PC-9 (cell line): Measurements from ENCODE around the gene BABAM1. TPM values are rescaled to one million over a fixed set of nuclear protein-coding genes. Genes with fewer than 3 reads are reported as not detected.
A peak's percentile ranks its signal among the peaks of the same experiment; 100 is the strongest.

Source experiments
- BruUV-seq: library from RNA; stranded (reverse); fragments of 400-500 nt; replicated peaks from 2 replicates; lab custom pipeline; 2021; lab: Mats Ljungman, UMichigan
- CTCF ChIA-PET: fragments of 300-600 bp; sonication (Branson Sonifier 250); formaldehyde crosslinking; loops from one replicate; lab custom pipeline; 2022; ENCODE audit warnings: antibody characterized with exemption; lab: Charles Lee
- POLR2A ChIA-PET: fragments of 300-600 bp; sonication (Branson Sonifier 250); formaldehyde crosslinking; loops from one replicate; lab custom pipeline; 2022; ENCODE audit warnings: antibody characterized with exemption; ENCODE audit not compliant: unreplicated experiment; lab: Charles Lee
- DNase-seq, 2 experiments: peaks; one replicate each; pipeline versions ENCODE4 v3.0.0 to v3.0.0-alpha.2; 2015 to 2022; ENCODE audit warnings: mixed read lengths in 1 of 2
- H2AFZ ChIP-seq: fragments of 200-600 bp; sonication (generic); 2 replicates; pipeline ENCODE4 v1.8.1; 2017; ENCODE audit warnings: antibody characterized with exemption
- H3F3A ChIP-seq: fragments of 200-600 bp; sonication (generic); 2 replicates; pipeline ENCODE4 v1.8.1; 2017; ENCODE audit warnings: antibody characterized with exemption, mild to moderate bottlenecking, low read depth; ENCODE audit not compliant: insufficient read depth
- H3K27ac ChIP-seq: fragments of 200-600 bp; sonication (generic); 2 replicates; pipeline ENCODE4 v1.6.1; 2016; ENCODE audit warnings: mixed run types
- H3K27me3 ChIP-seq: fragments of 200-600 bp; sonication (generic); 2 replicates; pipeline ENCODE4 v1.6.1; 2016; ENCODE audit warnings: low read depth, mixed run types; ENCODE audit not compliant: insufficient read depth
- H3K36me3 ChIP-seq: fragments of 200-600 bp; sonication (generic); 2 replicates; pipeline ENCODE4 v1.6.1; 2016; ENCODE audit warnings: low read depth, mixed run types
- H3K4me1 ChIP-seq: fragments of 200-600 bp; sonication (generic); replicated peaks from 2 replicates; pipeline ENCODE4 v1.6.1; 2016; ENCODE audit warnings: mixed run types; ENCODE audit not compliant: insufficient read depth
- H3K4me2 ChIP-seq: fragments of 200-600 bp; sonication (generic); 2 replicates; pipeline ENCODE4 v1.6.1; 2017; ENCODE audit warnings: mixed run types
- H3K4me3 ChIP-seq: fragments of 200-600 bp; sonication (generic); 2 replicates; pipeline ENCODE4 v1.6.1; 2016; ENCODE audit warnings: mixed run types
- H3K79me2 ChIP-seq: fragments of 200-600 bp; sonication (generic); 2 replicates; pipeline ENCODE4 v1.6.1; 2017; ENCODE audit warnings: low read depth, mixed run types
- H3K9me2 ChIP-seq: fragments of 200-600 bp; sonication (generic); 2 replicates; pipeline ENCODE4 v1.8.1; 2017; ENCODE audit warnings: mild to moderate bottlenecking; ENCODE audit not compliant: insufficient read depth
- H3K9me3 ChIP-seq: fragments of 200-600 bp; sonication (generic); 2 replicates; pipeline ENCODE4 v1.8.1; 2016; ENCODE audit warnings: low read depth; ENCODE audit not compliant: insufficient read depth
- H4K20me1 ChIP-seq: fragments of 200-600 bp; sonication (generic); 2 replicates; pipeline ENCODE4 v1.8.1; 2017; ENCODE audit not compliant: insufficient read depth
- EZH2 ChIP-seq: fragments of 200-600 bp; sonication (generic); IDR thresholded peaks from 2 replicates; pipeline ENCODE4 v1.8.0; 2017; ENCODE audit warnings: antibody characterized with exemption, low read depth
- intact Hi-C: fragments of 100-400 bp; cut with micrococcal nuclease; formaldehyde crosslinking; loops from one replicate; pipeline ENCODE4 v1.10.0; 2022; ENCODE audit not compliant: unreplicated experiment
- total RNA-seq: library from RNA; stranded (reverse); gene quantifications from 2 replicates; pipeline ENCODE4 v1.2.3, GENCODE V29; 2021
- TF ChIP-seq, protein P1 (sequence below): fragments of 200-600 bp; sonication (generic); conservative IDR thresholded peaks from 2 replicates; pipeline ENCODE4 v1.6.1; 2017; ENCODE audit warnings: mixed run types, antibody characterized with exemption, mild to moderate bottlenecking, moderate library complexity

Gene BABAM1
- total RNA-seq, 1 experiment from 2014 or later: 127 TPM

DNA sequence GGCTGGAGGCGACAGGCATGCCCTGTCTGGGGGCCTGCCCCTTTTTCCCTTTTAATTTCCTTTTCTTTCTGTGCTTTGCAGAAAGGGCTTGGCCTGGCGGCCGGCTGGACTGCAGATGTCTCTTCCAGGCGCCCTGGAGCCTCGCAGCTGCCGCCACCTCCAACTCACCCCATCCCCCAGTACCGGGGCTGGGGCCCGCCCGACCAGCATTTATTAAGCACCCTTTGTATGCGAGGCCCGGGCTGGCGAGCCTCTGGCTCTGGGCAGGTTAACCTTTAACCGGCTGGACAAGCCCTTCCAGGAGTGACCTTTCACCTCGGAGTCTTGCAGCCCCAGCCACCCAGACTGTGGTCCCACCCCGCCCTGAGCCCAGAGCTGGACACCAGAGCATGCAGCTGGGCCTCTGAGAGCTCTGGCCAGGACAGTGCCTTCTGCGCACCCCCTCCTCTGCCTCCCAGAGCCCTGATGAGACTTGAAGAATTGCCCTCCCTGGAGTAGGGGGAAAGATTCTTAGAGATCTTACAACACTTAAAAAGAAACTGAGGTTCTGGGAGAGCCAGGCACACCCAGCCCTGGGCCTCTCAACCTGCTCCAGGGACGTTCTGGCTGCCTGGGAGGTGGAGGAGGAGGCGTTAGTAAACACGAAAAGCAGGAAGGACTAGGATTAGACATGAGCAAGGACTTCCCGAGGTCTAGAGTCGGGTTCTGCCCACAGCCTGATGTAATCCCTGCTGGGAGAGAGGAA is 20.4 kb upstream of the BABAM1 start:
- peak overlapping the region; percentile 41; the same call in 1 of the 2 replicates for H2AFZ ChIP-seq
- H3K4me1 ChIP-seq: peaks cover 54% of the 10 kb centered on the region
- peaks cover 37% of the 10 kb centered on the region for H3F3A ChIP-seq
- H4K20me1 ChIP-seq: peaks cover 20% of the 10 kb centered on the region
- H3K4me2 ChIP-seq: peak overlapping the region; percentile 86
- H3K36me3 ChIP-seq: no peaks in the 10 kb centered on the region
- H3K27me3 ChIP-seq: no peaks in the 10 kb centered on the region
- no peaks in the 10 kb centered on the region for H3K9me3 ChIP-seq
- ChIA-PET CTCF (no interaction called here), POLR2A (interaction anchor here (0.5 kb wide), 1 partner anchor 21 kb away, joined by 3 read pairs; the partner anchor contains the start of gene OCEL1)
- H3K79me2 ChIP-seq: peaks cover 38% of the 10 kb centered on the region
- TF ChIP-seq, protein P1, sequence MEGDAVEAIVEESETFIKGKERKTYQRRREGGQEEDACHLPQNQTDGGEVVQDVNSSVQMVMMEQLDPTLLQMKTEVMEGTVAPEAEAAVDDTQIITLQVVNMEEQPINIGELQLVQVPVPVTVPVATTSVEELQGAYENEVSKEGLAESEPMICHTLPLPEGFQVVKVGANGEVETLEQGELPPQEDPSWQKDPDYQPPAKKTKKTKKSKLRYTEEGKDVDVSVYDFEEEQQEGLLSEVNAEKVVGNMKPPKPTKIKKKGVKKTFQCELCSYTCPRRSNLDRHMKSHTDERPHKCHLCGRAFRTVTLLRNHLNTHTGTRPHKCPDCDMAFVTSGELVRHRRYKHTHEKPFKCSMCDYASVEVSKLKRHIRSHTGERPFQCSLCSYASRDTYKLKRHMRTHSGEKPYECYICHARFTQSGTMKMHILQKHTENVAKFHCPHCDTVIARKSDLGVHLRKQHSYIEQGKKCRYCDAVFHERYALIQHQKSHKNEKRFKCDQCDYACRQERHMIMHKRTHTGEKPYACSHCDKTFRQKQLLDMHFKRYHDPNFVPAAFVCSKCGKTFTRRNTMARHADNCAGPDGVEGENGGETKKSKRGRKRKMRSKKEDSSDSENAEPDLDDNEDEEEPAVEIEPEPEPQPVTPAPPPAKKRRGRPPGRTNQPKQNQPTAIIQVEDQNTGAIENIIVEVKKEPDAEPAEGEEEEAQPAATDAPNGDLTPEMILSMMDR: no peak
- no peak for TF ChIP-seq EZH2
- no peaks in the 10 kb centered on the region for H3K9me2 ChIP-seq
- intact Hi-C loops: loop anchor here (1.0 to 2.0 kb wide), 2 partner anchors 14 to 20 kb away; partner anchors contain the start of gene BABAM1
- peak overlapping the region; percentile 95 for H3K27ac ChIP-seq
- DNase-seq: peak in 1 of 2 experiments; percentile 53
- BruUV-seq: TSS peak; percentile 49
- peak overlapping the region; percentile 61; the same call in 1 of the 2 replicates for H3K4me3 ChIP-seq

DNA sequence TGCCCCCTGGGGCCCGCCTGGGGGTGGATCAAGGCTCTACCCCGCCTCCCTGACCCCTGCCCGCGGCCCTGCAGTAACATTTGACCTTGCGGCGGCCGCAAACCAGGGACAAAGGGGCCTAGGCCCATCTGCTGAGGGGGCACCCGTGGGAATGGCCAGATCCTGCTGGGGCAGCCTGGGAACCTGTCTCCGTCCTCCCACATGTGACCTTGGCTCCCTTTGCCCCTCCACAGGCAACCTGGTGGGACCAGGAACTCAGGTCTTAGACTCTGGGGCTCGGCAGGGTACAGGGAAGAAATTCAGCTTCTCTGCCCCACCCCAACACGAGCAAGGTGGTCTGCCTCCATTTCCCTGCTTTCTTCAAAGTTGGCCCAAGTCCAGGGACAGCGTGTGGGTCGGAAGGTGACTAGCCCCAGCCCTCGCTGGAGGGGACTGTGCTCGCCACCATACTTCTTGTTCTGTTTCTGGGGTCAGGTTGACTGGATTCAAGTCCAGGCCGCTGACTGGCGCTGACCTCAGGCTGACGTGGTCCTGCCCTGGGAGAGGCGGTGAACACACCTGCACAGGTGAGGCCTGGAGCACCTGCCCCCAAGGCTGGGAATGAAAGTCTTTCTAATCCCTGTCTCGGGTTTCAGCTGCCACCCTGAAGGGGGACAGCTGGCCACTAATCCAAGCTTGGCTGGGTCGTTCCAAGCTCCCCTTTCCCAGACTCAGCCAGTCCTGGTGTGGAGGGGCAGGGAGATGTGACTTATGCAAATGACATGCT is 19.0 kb upstream of the BABAM1 start:
- peaks cover 45% of the 10 kb centered on the region for H3F3A ChIP-seq
- no peaks in the 10 kb centered on the region for H3K36me3 ChIP-seq
- H3K9me2 ChIP-seq: no peaks in the 10 kb centered on the region
- BruUV-seq: TSS peak; percentile 69
- H3K27me3 ChIP-seq: no peaks in the 10 kb centered on the region
- peak; percentile 85 to 98 for DNase-seq
- ChIA-PET CTCF (interaction anchor here (0.6 to 1.5 kb wide), 4 partner anchors 12 to 530 kb away, joined by 3 to 9 read pairs (median 4); partner anchors contain the start of gene MRPL34), POLR2A (interaction anchor here (1.9 kb wide), 1 partner anchor 19 kb away, joined by 8 read pairs; the partner anchor contains the start of gene BABAM1)
- H4K20me1 ChIP-seq: peaks cover 7% of the 10 kb centered on the region
- H3K4me1 ChIP-seq: peaks cover 41% of the 10 kb centered on the region
- H2AFZ ChIP-seq: peak overlapping the region; percentile 40
- peak overlapping the region; percentile 61; the same call in 1 of the 2 replicates for H3K4me3 ChIP-seq
- TF ChIP-seq, protein P1: no peak
- no peak for TF ChIP-seq EZH2
- intact Hi-C loops: no loop called here
- peaks cover 25% of the 10 kb centered on the region for H3K79me2 ChIP-seq
- H3K27ac ChIP-seq: peak overlapping the region; percentile 95
- peak overlapping the region; percentile 86 for H3K4me2 ChIP-seq
- H3K9me3 ChIP-seq: no peaks in the 10 kb centered on the region

DNA sequence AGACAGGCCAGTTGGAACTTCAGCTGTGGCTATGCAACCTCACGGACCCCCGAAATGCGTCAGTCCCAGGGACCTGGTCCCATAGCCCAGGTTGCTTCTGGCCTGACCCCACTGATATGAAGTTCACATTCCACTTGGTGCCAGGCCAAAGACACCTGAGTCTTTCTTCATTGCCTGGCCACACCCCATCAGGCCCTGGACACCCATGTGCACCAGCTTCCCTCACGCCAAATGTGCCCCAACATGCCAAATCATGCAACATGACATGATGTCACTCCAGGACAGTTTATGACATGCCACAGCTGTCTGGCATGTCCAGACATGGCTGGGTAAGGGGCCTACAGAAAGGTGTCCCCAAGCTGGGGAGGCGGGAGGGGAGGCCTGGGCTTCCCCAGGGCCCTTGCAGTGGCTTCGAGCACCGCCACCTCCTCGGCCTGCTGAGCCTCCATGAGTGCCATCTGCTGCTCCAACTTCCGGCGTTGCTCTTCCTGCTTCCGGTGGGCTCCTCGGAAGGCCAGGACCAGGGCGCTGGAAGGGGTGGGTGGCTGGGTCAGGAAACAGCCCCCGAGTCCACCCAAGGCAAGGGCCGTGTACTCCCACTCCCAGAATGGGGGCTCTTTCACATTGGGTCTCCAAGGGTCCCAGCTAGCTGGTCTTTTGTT is 17.2 kb upstream of the BABAM1 start:
- Histone ChIP-seq H3K9me3 (no peaks in the 10 kb centered on the region), H2AFZ (no peak overlapping the region), H3K36me3 (no peaks in the 10 kb centered on the region), H3K9me2 (no peaks in the 10 kb centered on the region), H3K27ac (peak overlapping the region; percentile 95), H3K4me3 (no peak overlapping the region), H3K27me3 (no peaks in the 10 kb centered on the region), H3K4me2 (peak overlapping the region; percentile 29), H3F3A (peaks cover 52% of the 10 kb centered on the region), H3K4me1 (peaks cover 46% of the 10 kb centered on the region), H3K79me2 (peaks cover 7% of the 10 kb centered on the region; the same call in 1 of the 2 replicates), H4K20me1 (no peaks in the 10 kb centered on the region)
- ChIA-PET POLR2A (no interaction called here), CTCF (interaction anchor here (0.6 kb wide), 1 partner anchor 16 kb away, joined by 6 read pairs; no protein-coding TSS in a partner anchor)
- DNase-seq: peak in 1 of 2 experiments; percentile 31
- intact Hi-C loops: no loop called here
- no TSS peak for BruUV-seq
- TF ChIP-seq, protein P1: no peak
- TF ChIP-seq EZH2: no peak
